MM.1S (cell line): ENCODE measurements around the gene TBC1D23.

ENCODE experiments used
- EZH2phosphoT487 ChIP-seq: fragments of 300-600 bp; sonication (generic); IDR thresholded peaks from 2 replicates; pipeline ENCODE4 v1.6.1; 2018; ENCODE audit warnings: antibody characterized with exemption, low read length
- TF ChIP-seq, protein P1 (sequence below): fragments of 300-600 bp; sonication (generic); IDR thresholded peaks from 2 replicates; pipeline ENCODE4 v1.5.1; 2016; ENCODE audit warnings: antibody characterized with exemption, low read length, mixed read lengths

DNA sequence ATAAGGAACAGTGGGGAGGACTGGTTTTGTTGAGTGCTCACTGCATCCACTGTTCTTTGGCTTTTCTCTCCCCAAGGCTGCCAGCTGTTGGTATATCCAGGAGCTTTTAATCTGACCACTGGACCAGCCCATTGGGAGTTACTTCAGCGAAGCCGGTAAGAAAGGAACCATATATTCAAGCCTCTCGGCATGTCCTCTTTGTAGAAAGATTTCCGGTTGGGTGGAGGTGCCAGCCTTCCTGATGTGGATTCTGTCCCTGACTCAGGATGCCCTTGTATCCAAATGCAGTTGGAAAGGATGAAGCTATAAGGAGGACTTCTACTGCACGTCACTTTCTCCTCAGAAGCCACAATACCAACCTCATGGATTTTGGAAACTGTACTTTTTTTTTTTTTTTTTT lies 87.9 kb downstream of the TBC1D23 start:
- TF ChIP-seq, protein P1, sequence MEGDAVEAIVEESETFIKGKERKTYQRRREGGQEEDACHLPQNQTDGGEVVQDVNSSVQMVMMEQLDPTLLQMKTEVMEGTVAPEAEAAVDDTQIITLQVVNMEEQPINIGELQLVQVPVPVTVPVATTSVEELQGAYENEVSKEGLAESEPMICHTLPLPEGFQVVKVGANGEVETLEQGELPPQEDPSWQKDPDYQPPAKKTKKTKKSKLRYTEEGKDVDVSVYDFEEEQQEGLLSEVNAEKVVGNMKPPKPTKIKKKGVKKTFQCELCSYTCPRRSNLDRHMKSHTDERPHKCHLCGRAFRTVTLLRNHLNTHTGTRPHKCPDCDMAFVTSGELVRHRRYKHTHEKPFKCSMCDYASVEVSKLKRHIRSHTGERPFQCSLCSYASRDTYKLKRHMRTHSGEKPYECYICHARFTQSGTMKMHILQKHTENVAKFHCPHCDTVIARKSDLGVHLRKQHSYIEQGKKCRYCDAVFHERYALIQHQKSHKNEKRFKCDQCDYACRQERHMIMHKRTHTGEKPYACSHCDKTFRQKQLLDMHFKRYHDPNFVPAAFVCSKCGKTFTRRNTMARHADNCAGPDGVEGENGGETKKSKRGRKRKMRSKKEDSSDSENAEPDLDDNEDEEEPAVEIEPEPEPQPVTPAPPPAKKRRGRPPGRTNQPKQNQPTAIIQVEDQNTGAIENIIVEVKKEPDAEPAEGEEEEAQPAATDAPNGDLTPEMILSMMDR = no peak
- TF ChIP-seq EZH2phosphoT487 = no peak
